GM21360 (cell line): ENCODE data around the gene BACE2.
A peak's percentile ranks its signal among the peaks of the same experiment; 100 is the strongest.

ENCODE experiments used
- ATAC-seq: cut with Tn5 transposase; IDR thresholded peaks from one replicate; pipeline ENCODE4 v1.9.1; 2021; ENCODE audit warnings: mild to moderate bottlenecking, moderate library complexity; ENCODE audit not compliant: unreplicated experiment

The BACE2 gene

DNA sequence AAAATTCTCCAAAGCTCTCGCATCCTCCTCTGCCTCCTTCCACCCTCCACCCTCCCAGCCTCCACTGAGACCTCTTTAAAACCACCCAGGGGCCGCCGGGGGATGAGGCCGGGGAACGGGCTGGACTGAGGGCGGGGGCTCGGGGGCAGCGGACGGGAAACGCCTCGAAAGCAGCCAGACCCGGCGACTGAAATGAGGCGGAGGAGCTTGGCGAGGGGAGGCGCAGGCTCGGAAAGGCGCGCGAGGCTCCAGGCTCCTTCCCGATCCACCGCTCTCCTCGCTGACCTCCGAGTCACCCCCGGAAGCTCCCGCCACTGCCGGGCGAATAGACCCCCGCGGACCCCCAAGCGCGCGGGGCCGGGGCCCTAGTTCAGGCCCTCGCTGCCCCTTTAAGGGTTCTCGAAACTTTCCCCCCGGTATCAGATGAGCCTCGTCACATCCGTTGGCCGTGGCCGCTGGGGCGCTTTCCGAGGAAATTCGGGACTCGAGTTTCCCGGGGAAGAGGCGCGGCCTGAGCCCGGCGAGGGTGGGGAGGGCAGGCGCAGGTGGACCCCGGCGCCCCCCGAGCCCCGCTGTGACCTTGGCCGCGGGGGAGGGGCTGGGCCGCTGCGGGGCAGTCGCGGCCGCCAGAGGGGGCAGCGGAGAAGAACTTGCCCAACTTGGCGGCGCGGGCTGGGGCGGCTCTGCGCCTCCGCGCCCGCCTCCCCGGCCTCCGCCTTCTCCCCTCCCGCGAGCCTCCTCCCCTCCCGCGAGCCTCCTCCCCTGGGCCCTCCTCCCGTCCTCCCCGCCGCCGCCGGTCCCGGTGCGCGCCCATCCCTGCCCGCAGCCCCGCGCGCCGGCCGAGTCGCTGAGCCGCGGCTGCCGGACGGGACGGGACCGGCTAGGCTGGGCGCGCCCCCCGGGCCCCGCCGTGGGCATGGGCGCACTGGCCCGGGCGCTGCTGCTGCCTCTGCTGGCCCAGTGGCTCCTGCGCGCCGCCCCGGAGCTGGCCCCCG is at the start of gene BACE2:
TSS of gene BACE2 (plus strand) at position 813 of the 995 bp plus-strand sequence. CDS start at position 917, 104 bp downstream.
- peak; percentile 50 for ATAC-seq

- ATAC-seq, result no peak
These were observed 48.1 kb upstream of the BACE2 start for GRCh38 chr21:41119901-41120300.

- no peak for ATAC-seq
These were observed 47.0 kb upstream of the BACE2 start for GRCh38 chr21:41120997-41121396.

GRCh38 chr21:41121785-41122415 is 46.1 kb upstream of the BACE2 start:
- ATAC-seq, result no peak

DNA sequence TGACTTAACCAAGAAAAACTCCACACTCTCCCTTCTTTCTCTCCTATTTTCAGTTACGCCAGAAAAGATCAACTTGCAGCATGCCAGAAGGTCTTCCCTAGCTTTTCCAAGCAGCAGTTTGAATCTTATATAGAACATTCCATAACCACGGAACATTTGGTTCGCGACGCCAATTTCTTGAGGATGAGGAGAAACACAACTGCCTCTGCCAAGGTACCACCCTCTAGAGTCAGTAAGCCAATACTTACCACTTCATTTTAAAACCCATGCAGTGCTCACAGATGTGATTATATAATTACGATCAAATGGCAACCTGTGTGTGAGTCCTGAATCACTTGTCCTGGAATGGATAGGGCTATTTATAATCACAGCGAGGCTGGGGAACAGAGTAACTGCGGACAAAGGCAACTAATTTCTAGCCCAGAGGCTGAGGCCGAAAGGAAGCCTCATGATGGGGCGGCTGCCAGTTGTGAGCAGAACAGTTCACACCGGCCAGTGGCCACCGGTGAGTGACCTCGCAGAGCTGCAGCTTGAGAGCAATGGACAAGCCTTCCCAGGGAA is 43.2 kb upstream of the BACE2 start:
- no peak for ATAC-seq

DNA sequence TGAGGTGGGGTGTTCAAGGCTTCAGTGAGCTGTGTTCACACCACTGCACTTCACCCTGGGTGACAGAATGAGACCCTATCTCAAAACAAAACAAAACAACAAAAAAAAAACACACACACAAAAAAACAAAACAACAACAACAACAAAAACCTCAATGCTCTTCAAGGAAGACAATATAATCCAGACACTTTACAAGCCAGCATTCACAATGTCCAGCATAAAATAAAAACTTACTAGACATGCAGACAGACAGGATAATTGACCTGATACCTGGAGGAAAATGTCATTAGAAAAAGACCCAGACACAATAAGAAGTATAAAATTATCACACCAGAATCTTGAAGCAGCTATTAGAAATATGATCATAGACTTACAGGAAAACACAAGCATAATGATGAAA is 39.0 kb upstream of the BACE2 start:
- no peak for ATAC-seq

DNA sequence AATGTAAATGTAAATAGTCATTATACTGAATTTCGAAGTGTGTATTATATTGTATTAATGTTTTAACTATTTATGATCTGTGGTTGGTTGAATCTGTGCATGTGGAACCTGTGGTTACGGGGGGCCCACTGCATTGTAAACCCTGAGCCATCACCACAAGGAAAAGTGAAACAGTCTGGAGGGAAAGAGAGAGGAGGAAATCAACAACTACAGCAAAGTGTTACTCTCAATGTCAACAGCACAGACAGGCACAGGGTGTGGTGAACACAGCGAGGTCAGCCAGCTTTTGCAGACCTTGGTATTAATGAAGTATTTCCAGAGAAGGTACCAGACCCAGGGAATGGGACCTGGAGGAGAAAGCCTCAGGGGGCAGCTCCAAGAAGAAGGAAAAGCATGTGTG is 37.1 kb upstream of the BACE2 start:
- no peak for ATAC-seq

GRCh38 chr21:41133874-41134522 is 34.0 kb upstream of the BACE2 start:
- ATAC-seq, result no peak

GRCh38 chr21:41135746-41136145 is 32.2 kb upstream of the BACE2 start:
- no peak for ATAC-seq

- no peak for ATAC-seq
These were observed 31.7 kb upstream of the BACE2 start for GRCh38 chr21:41136286-41136685.

DNA sequence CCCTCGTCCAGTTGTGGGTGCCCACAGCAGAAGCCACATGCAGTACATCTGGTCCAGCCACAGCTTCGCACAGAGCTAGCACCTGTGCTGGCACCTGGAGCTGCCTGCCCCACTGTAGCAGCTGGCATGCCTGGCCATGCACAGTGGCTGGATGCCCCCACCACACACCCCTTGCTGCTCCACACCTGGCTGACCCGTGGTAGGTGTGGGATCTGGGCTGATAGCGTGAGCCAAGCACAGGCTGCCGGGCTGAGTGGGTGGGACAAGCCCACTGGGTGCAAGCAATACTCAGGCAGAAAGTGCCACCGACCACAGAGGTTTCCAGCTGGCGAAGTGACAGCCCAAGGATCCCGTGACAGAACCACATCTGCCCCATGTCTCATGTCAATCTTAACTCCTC is 30.6 kb upstream of the BACE2 start:
- no peak for ATAC-seq

- no peak for ATAC-seq
These were observed 30.1 kb upstream of the BACE2 start for GRCh38 chr21:41137889-41138288.

DNA sequence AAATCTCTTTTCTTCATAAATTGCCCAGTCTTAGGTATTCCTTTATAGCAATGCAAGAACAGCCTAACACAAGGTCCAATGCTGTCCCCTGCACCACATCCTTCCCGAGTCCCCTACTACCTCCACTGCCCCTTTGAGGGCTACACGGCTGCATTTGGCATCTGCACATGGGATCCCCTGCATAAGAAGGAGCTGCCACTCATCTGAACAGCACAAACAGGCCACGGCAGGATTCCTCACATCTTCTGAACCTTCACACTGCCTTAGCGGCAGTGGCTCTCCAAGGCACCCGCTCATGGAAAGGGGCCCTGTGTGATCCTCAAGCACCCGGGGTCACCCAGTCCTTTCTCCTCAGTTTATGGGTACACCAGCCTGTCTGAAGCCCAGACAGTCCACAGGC is 29.2 kb upstream of the BACE2 start:
- no peak for ATAC-seq

DNA sequence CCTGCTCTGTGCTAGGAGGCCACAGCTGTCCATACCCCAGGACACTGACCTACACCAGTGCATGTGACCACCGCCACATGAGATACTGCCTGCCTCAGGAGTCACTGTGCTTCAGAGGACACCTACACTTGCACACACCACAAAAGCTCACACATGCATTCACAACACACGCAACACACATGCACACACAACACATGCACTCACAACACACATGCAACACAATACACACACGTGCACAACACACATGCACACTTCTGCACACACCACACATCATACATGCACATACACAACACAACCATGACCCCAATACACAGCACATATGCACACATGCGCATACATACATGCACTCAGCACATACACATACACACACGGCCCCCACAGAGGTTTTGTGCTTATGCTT is 28.7 kb upstream of the BACE2 start:
- no peak for ATAC-seq

DNA sequence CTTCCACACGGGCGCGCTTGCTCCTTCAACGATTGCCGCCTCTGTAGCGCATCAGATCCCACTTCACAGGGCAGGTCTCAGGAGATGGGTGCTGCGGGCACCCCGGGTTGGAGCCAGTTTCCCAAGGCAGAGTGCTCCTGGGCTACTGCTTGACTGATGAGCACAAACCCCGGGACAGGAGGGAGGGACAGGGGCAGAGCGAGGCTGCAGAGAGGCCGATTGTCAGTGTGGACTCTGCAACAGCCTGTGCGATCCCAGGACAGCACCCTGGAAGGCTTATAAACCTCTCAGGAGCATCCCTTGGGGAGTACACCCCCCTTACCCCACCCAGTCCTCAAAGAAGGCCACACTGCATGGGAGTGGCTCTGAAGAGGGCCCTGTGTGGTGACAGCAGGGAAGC is 28.0 kb upstream of the BACE2 start:
- ATAC-seq, result no peak

DNA sequence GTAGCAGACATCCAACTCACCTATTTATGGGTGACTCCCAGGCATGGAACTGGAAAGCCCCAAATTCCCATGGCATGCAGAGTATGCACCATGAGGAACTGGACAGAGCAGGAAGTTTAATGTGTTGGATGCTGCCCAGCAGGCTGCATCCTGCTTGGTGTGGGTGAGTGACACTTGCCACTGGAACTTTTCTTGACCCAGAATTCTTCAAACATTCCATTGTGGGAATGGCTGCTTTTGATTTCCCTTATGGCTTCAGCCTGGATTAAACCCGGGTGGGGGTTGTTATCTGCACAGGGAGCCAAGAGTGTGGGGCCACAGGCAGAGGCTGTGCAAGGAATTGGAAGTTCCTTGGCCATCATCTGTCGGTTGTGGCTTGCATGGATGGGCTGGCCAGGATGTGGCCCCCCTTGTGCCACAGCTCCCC is 26.9 kb upstream of the BACE2 start:
- ATAC-seq, result no peak

- ATAC-seq, result no peak
These were observed 25.7 kb upstream of the BACE2 start for GRCh38 chr21:41142051-41142795.

GRCh38 chr21:41143596-41144325 is 24.2 kb upstream of the BACE2 start:
- no peak for ATAC-seq

DNA sequence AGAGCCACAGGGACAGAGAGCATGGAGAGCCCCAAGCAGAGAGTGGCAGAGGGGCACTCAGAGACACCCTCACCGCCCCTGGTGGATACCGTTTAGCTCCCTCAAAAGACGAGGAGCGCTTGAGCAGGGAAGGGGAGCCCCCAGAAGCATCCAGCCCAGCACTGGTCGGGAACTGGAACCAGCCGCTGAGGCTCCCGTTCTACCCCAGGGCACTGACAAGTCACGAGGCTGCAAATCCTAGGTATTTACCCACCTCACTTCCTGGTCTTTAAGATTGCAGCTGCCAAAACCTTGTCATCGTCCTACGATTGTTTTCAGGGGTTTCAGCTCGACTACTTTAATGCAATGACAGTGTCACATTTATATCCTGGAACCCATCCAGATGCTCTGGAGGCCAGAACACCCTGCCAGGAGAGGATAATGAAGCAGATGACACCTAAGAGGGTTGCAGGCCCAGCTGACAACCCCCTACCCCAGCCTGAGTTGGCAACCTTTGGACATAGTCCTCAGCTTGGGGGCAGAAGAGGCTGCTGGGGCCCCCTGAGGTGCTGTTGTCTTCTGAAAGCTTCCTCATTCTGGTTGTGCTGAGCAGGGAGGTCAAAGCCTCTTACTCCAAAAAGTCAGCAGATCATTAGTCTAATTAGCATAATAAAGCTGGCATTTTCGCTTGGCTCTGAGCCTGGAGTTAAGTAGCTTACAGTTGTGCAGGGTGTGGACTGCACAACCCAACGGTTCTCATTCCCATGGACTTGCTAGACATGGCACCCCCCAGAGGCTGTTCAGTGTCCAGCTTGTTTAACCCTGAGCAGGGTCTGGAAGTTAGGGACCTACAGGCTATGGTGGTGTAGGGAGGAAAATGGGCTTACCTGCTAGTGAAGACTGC is 20.6 kb upstream of the BACE2 start:
- ATAC-seq, result no peak
